HTERT RPE-1 (cell line): Measurements from ENCODE around the gene FAAH.

ENCODE experiments used
- in situ Hi-C: fragments of 300-500 bp; cut with MboI; formaldehyde crosslinking; loops from 4 replicates; pipeline ENCODE4 v1.14.3; 2020; ENCODE audit warnings: low sequenced_read_pairs

FAAH gene

DNA sequence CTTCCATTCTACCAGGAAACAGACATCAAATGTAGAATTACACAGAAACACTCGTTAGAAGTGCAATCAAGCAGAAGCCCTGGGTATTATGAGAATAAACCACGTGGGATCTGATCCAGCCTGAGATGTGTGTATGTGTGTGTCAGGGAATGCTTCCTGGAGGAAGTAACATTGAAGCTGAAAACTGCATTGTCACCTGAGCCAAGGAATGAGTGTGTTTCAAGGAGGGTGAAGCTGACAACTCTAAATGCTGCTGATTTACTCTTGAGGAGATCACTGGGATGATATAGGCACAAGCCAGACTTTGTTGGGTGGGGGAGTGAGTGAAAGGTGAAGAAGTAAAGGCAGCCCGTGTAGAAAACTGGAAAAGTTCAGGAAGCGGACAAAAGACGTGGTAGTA is 27.6 kb downstream of the FAAH start:
- in situ Hi-C loops: no loop called here

DNA sequence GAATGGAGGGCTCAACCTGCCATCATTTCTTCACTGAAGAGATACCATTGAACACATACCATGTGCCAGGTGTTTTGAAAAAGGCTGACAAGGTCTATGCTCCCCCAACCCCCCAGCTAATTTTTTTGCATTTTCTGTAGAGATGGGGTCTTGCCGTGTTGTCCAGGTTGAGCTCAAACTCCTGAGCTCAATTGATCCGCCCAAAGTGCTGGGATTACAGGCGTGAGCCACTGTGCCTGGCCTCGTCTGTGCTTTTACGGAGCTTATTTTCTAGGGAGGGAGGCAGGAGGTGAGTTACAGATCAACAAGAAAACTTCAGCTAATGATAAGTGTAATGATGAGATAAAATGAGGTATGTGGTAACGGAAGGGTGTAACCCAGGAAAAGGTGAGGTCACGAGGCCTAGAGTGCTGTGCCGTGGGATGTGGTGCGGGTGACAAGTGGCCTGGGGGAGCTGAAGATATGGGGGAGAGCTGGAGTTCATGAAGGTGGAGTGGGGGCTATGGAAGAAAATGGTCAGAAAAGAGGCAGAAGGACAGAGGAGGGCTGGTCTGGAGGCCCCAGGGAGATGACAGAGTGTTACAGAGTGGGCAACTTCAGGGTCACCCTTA is 28.2 kb downstream of the FAAH start:
- in situ Hi-C loops: no loop called here

DNA sequence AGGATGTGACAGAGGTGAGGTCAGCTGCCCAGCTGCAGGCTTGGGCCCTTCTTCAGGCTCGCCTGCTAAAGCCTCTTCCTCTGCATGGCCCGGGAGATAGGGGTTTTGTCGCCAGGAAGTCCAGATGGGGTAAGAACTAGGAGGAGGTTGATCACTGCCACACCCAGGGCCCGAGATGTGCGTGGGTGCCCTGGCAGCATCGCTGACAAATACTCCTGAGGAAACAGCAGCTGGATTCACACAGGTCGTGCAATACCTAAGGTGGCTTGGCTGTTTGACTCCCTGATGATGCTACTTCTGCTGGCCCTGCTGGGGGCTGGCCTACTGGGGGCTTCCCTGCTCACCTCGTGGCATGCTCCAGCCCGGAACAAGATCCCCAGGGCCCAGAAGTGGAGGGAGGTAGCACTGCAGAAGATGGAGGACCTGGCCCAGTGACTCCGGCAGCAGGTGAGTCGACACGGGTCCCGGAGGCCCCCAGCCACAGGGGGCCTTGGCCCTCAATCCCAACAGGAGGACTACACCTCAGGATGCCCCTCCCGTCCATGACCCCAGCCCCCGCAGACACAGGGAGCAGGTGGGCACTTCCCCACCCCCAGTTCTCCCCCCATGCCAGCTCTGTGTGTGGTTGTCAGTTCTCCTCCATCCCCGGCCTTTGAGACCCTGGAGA is 29.6 kb downstream of the FAAH start:
- in situ Hi-C loops: no loop called here

DNA sequence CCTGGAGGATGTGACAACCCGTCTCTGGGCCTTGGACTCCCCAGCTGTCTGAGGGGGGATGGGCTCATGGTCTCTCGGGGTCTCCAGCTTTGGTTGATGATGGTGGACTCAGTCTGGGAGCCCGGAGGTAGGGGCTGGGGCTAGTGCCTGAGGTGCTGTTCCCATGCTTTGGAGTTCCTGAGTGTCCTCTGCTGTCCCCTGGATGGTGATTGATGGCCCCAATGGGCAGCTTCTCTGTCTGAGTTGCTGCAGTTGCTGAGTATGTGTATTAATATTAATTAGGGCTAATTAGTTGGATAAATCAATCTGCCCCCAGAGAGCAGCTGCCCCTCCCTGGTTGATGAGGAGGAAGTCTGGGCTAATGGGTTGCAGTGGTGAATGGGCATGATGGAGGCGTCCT is 30.6 kb downstream of the FAAH start:
- in situ Hi-C loops: no loop called here

DNA sequence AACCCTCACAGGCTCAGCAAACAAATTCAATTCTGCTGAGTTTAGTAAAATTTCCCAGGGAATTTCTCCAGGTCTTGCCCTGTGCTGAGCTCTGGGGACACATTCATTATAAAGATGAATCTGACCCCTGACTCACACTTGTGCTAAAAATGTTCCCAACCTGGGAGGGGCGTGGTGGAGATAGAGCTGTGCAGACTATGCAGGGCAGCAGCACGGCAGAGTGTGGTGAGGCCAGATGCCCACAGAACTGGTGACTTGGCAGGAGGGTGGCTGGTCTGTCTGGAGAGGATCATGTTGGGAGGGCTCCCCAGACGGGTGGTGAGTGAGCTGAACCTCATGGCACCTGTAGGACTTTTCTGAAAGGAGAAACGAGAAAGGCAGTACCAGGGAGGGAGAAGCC is 31.6 kb downstream of the FAAH start:
- in situ Hi-C loops: no loop called here

DNA sequence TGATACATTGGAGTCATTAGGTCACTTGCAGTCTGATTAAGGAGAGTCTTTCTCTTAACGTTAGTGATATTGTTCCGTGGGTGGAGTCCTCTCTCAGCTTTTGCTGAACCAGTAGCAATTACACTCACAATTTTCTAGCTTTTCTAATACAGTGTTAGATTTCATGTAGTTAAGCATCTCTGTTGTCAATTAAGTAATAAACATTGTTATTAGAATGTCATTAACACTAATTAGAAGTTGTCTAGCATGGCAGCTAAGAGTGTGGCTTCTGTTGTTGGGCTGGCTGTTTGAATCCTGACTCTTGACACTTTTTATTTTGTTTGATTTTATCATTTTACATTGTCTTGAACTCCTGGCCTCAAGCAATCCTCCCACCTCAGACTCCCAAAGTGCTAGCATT is 33.4 kb downstream of the FAAH start:
- in situ Hi-C loops: no loop called here

DNA sequence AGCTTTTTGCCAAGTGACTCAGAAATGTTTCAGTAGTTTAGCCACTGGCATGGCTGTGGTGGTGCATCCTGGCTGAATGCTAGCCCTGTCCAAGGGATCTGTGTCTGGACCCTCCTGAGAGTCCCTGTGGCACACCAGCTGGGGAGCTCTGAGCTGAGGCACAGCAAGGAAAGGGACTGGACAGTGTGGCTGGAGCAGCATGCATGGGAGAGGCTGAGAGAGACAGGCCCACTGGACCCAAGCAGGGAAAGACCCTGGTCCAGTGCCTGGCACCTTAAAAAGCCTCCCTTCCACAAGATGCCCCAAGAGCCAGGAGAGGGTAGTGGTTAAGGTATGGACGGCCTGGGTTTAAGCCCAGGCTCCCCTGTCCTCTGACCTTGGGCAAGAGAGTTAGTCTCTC is 35.3 kb downstream of the FAAH start:
- in situ Hi-C loops: no loop called here

DNA sequence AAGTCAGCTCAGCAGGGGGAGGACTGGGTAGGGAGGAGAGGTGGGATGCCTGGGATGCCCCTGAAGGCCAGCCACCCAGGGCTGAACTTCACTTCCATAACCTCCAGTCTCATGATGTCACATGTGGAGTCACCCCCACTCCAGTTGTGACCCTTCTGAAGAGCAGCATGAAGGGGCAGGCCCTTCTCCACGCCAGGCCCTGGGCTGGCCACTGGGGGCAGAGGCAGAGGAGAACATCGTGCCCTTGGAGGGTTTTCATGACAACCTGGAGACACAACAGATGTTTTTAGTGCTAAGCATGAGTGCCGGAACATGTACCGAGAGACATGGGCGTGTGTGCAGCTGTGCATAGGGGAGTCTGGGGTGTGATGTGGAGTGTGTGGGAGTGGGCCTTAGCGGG is 37.6 kb downstream of the FAAH start:
- in situ Hi-C loops: no loop called here

DNA sequence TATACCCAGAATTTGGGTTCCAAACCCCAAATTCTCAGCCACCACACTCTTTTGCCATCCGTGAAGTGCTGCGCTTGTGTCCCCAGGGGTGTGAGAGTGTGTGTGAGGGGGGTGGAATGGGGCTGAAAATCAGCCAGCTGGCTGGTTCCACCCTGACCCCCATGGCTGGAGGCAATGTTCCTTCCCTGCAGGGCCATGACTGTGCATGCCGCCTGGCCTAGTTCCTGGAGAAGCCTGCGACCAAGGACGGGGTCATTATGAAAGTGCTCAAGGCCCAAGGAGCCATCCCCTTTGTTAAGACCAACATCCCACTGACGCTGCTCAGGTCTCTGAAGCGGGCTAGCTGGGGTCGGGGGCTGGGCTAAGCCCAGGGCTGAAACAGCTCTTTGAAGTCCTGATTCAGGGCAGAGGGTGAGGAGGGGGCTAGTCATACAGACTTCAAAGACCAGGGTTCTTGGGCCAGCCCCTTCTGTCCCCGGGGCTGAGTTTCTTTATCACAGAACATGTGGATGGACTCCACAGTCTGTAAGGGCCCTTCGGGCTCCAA is 38.7 kb downstream of the FAAH start:
- in situ Hi-C loops: no loop called here

DNA sequence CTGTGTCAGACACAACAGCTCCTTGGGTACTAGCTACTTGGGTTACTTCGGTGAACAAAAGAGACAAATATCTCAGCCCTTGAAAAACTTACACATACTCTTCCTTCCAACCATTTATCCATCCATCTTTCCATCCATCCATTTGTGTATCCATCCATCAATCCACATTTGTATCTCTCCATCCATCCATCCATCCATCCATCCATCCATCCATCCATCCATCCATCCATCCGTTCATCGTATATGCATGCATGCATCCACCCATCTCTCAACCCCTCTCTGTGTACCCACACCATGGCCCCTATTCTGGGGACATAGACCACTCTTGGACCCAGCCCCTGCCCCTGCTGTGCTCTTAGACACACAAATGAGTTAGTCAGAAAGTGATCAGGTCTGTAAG is 40.2 kb downstream of the FAAH start:
- in situ Hi-C loops: no loop called here

DNA sequence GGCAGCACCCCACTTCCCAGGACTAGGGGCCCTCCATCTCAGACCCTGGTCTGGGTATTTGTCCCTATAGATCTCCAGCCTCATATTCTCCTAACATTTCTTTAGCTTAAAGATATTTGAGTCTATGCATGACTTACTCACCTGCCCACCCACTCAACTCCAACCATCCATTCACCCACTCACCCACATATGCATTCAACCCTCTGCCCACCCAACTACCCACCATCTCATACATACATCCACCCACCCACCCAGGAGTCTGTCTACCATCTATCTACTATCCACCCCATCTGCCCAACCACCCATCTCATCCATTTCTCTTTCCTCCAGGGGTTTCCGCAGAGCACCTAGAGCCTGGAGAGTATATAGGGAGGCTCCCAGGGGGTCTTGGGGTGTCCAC is 42.7 kb downstream of the FAAH start:
- in situ Hi-C loops: no loop called here

DNA sequence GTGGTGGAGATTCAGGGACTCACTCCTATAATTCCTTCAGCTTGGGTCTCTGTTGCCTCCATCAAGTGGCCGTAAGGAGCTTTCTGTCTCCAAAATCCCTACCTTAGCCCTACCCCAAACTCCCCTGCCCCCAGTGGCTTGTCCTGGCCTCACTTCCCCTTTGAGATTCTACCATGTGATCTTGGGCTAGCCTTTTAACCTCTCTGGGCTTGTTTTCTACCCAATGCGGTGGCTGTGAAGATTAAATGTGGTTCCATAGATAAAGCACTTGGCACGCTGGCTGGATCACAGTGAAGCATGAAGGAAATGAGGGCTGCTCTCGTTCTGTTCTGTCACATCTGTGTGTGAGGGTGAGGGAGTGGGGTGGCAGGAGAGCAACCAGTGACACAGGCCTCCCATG is 43.6 kb downstream of the FAAH start:
- in situ Hi-C loops: no loop called here

DNA sequence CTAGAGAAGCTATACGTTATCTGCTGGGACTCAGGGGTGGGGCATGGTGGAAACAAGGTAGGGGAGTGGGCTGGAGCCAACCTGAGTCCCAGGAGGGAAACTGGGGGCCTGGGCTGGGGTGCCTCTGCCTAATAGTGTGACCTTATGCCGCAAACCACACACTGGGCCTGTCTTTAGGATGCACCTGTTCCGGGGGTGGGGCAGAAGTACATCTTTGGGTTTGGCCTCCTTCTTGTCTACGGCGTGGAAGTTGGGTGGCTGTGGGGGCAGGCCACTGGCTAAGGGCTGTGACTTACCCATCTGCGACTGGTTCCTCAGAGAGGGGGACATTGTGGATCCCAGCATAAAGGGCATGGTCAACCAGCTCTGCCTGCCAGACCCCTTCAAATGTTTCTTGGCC is 44.2 kb downstream of the FAAH start:
- in situ Hi-C loops: no loop called here

DNA sequence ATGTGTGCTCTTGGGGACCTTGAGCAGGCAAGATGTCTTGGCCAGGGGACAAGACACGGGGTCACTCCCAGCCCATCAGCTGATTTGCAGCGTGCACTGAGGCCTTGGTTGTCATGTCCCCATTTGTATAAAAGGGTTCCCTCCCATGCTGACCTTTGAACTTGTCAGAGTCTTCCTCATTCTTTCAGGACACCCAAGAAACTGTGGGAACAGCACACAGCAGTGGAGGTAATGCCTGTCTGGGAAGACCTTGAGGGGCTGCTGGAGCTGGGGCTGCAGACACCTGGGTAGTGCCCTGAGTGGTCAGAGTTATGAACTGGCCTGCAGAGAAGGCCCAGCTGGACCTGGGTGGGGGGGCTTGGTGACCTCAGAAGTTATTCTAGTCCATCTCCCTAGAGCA is 46.4 kb downstream of the FAAH start:
- in situ Hi-C loops: no loop called here

DNA sequence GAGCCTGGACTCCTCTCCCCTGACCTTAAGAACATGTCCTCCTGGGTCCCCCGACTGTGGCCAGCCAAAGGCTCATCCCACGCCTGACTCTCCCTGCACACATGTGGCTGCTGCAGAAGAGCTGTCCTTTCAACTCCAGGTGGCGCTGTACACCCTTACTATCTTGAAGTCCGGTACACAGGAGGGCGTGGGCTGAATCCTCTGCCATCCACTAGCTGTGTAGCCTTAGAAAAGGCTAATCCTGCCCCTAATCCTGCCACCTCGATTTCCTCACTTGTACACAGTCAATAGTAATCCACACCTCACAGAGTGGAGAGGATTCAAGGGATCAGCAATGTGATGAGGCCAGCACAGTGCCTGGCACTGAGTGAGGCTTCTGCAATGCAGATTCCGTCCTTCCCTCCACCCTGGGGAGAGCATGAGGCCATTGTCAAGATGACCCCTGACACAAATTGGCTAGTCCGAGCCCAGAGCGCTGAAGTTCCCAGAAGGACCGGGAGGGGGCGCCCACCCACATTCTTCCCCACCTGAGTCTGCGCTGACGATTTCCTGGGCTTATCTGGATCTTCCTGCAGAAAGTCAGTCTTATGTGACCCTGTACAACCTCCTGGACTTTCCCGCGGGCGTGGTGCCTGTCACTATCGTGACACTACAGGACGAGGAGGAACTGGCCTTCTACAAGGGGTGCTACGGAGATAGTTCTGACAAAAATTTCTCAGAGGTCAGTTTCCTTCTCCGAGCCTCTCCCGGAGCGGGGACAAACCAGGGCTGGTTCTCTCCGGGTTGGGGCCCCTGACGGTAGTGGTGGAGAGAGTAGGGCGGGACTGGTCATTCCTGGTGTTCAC is 48.4 kb downstream of the FAAH start:
- in situ Hi-C loops: no loop called here

DNA sequence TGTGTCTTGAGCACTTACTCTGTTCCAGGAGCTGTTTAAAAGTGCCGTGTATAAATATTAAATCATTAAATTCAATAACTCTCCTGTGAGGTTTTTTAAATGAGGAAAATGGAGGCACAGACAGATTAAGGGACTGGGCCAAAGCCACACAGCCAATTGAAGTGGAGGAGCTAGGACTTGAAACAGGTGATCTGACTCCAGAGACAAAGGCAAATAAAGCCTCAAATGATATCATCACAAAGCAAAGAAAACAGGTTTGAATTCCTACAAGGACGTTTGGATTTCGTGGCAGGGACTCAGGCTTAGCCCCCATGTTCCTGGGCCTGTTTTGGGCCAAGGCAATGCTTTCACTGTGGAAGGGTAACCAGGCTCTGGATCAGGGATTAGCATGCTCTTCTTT is 50.3 kb downstream of the FAAH start:
- in situ Hi-C loops: no loop called here

DNA sequence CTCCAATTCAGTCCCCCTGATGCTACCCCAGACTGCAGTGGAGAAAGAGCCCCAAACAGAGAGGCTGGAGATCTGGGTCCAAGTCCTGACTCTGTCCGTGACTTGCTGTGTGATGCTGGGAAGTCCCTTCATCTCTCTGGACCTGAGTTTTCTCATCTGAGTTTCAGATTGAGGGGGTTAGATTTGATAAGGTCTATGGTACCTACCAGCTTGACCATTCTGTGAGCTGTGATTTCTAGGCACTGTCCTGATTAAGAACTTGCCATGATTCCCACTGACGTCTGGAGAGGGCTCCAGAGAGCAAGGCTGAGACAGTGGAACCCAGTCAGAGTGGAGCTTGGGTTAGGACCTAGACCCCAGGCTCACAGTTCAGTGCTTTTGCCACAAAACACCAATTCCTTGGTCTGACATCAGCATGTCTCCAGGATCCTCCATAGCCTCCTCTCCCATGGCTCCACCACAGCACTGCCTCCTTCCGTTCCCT is 51.7 kb downstream of the FAAH start:
- in situ Hi-C loops: no loop called here

DNA sequence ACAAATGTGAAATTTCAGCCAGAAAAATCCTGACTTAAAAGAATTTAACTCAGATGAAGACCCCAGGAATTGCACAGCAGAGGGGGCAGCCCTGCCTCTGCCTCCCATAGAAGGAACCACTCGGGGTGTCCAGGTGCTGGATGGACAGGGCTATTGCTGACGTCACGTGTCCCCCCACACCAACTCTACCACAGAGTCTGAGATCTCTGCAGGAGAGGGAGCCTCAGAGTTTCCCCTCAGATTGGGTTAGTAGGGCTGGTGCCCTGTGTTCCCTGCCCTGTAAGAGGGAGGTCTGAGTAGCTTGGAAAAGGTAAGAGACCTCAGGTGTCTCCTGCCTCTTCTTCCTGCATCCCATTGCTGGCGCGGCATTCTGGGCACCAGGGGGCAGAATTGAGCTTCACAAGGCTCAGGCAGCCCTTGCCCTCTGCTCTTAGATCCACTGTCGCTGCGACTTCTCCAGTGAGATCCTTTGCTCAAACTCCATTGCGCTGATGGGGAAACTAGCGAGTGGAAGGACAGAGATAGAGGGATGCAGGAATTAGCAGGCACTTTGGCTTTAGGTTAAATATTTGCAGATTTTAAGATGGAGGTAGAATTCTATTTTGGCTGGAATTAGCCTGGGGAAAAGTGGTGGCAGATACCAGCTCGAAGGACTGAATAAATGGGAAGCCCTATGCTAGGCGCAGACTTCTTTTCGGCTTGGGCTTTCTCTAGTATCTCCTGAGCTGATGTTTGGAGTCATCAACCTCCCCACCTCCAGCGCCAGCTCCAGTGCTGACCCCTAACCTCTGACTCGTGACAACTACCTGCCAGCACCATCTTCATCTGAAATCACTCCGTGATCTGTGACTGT is 52.8 kb downstream of the FAAH start:
- in situ Hi-C loops: no loop called here

DNA sequence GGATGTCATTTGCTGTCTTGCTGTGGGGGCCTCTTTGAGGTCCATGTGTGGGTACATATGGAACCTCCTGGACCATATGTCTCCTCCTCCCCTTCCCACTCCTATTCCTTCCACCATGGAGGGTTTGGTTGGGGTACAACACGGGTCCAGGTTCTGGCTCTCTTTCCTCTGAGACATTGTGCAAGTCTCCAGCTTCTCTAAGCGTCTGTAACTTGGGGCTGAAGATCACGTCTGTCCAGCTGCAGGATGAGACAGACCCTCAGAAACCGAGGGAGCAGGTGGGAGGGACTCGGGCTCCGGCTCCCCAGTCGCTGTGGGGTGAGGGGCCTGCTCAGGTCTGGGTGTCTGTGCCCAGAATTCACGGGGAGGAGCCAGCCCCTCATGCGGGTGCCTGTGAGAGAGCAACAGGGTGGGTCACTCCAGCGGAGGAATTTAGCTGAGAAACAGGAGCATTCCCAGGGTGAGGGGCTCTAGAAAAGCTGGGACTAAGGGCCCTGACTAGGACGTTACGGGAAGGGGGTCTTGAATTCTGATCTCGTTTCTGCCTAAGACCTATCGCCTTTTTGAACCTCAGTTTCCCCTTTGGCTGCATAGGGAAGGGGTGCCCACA is 53.5 kb downstream of the FAAH start:
- in situ Hi-C loops: no loop called here

DNA sequence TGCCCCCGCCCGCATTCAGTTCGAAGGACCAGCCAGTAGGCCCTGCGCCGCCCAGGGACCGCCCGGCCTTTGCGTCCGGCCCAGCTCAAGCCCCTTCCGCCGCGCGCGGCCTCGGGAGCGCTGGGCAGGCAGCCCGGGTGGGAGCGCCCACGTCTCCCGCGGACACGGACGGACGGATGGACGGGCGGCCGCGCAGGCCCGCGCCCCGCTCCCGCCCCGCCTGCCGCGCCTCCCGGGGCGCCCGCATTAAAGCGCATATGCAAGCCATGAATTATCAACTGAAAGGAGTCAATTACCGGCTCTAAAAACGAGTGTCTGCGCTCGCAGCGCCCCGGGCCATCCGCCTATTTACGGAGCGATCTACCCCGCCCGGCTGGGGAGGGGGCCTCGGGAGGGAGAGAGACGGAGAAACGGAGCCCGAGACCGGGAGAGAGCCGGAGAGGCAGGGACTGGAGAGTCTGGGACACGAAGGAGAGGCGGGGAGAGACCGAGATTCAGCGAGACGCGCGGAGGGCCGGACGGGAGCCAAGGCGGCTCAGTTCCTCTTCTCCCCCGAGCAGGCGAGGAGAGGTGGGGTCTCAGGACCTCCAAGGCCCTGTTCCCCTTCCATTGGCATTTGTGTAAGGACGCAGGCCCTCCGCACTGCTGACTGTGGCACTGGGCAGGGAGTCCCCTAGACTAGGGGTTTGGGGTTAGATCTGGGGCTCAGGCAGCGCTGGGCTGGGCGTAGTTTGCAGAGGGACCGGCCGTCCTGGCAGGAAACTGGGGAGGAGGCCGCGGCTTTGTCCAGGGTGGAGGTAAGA is 54.2 kb downstream of the FAAH start:
- in situ Hi-C loops: no loop called here
